TTC549 (cell line): ENCODE results near the gene PHF2.

Source experiments
- FAIRE-seq: peaks from 2 replicates; lab custom pipeline; 2012; peaks lifted over from hg19 to GRCh38; lab: Jason Lieb, UNC

PHF2 gene

GRCh38 chr9:93708289-93708986 is 132.1 kb downstream of the PHF2 start:
- no peak for FAIRE-seq

GRCh38 chr9:93708987-93709302 is 132.6 kb downstream of the PHF2 start:
- FAIRE-seq: no peak

- FAIRE-seq: no peak
Measured at GRCh38 chr9:93709600-93710369, 133.4 kb downstream of the PHF2 start.

GRCh38 chr9:93710370-93710723 is 134.0 kb downstream of the PHF2 start:
- no peak for FAIRE-seq

DNA sequence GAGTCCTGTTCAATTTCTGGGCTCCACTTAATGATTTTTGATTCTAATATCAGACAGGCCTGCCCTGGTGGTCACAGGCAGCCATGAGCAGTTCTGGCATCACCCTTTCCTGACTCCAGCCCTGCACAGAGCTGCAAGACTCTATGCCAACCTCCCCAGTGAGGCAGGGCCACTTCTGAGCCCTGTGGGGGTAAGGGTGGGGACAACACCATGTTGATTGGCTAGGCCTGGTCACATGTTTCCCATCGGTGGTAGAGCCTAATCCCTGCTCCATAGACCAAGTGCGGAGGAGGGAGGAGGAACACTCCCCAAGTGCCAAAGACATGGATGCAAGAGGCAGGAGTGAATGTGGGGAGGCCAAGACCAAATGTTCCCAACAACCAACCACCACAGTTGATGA is 134.6 kb downstream of the PHF2 start:
- no peak for FAIRE-seq

- no peak for FAIRE-seq
Measured at GRCh38 chr9:93712896-93713295, 136.5 kb downstream of the PHF2 start.

DNA sequence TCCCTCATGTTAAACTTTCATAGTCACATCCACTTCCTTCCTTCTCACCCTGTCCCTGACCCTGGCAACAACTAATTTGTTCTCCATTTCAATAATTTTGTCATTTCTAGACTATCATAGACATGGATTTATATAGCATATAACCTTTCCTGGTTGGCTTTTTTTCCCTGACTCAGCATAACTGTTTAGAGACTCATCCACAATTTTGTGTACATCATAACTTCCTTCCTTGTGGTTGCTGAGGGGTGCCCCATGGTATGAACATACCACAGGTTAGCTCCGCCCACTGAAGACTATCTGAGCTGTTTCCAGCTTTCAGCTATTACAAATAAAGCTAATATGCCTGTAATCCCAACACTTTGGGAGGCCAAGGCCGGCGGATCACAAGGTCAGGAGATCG is 137.3 kb downstream of the PHF2 start:
- no peak for FAIRE-seq

GRCh38 chr9:93721417-93721965 is 145.1 kb downstream of the PHF2 start:
- FAIRE-seq: no peak

DNA sequence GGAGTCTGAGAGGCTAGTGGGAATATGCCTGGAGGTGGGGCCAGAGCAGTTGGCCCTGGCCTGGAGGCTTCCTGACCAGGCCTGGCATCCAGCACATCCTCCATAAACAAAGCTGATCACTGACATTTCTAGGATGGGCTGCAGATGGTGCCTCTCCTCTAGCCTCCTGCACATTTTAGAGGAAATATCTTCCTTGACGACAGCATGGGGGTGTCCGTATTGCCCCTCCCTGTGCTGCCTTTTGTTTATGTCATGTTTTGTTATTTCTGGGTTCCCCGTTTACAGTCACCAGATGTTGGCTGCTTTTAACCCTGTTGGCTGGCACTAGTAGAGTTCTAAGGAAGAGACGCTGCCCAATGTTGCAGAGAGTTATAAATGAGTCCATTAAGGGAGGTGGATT is 148.5 kb downstream of the PHF2 start:
- no peak for FAIRE-seq

- FAIRE-seq: no peak
Measured at GRCh38 chr9:93725382-93725781, 149.0 kb downstream of the PHF2 start.

DNA sequence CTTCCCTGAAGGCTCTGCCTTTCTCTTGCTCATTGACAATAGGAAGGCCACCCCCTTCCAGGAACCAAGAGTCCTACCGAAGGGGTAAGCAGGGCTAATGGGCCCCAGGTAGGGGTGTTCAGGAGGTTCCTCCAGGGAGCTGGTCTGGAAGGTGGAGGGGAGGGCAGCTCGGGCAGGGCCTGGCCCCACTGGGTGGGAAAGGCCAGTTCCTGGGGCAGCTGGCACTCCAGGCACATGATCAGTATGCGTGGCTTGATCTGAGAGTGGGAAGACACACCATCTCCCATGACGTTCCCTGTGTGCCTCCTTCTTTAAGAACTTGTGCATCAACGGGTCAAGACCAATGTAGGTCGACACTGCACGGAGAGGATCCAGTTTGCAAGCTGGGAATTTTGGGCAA is 149.8 kb downstream of the PHF2 start:
- FAIRE-seq: no peak
